Measurements from ENCODE around the gene IPO8.

The IPO8 gene

GRCh38 chr12:30701056-30701455 lies 5.4 kb upstream of the IPO8 start:
- no peak for TF ChIP-seq CTCF (IDR thresholded peaks at IDR 0.05; ENCODE audit: control insufficient read depth, insufficient read depth, low read depth, low read length, missing control alignments)
- no peak for DNase-seq (ENCODE audit: low read depth)
- H3K4me3 ChIP-seq (ENCODE audit: control insufficient read depth, low read depth, low read length) = no peak overlapping the region

GRCh38 chr12:30700216-30700900 lies 4.7 kb upstream of the IPO8 start:
- DNase-seq (ENCODE audit: low read depth) = no peak
- TF ChIP-seq CTCF (IDR thresholded peaks at IDR 0.05; ENCODE audit: control insufficient read depth, insufficient read depth, low read depth, low read length, missing control alignments) = no peak
- H3K4me3 ChIP-seq (ENCODE audit: control insufficient read depth, low read depth, low read length) = no peak overlapping the region

GRCh38 chr12:30698346-30698745 lies 2.7 kb upstream of the IPO8 start:
- no peak for TF ChIP-seq CTCF (IDR thresholded peaks at IDR 0.05; ENCODE audit: control insufficient read depth, insufficient read depth, low read depth, low read length, missing control alignments)
- DNase-seq (ENCODE audit: low read depth) = no peak
- H3K4me3 ChIP-seq (ENCODE audit: control insufficient read depth, low read depth, low read length) = no peak overlapping the region

- no peak for TF ChIP-seq CTCF (IDR thresholded peaks at IDR 0.05; ENCODE audit: control insufficient read depth, insufficient read depth, low read depth, low read length, missing control alignments)
- no peak overlapping the region for H3K4me3 ChIP-seq (ENCODE audit: control insufficient read depth, low read depth, low read length)
- no peak for DNase-seq (ENCODE audit: low read depth)
These were observed 1.3 kb upstream of the IPO8 start for GRCh38 chr12:30696943-30697342.

- DNase-seq (ENCODE audit: low read depth) = no peak
- no peak for TF ChIP-seq CTCF (IDR thresholded peaks at IDR 0.05; ENCODE audit: control insufficient read depth, insufficient read depth, low read depth, low read length, missing control alignments)
- H3K4me3 ChIP-seq (ENCODE audit: control insufficient read depth, low read depth, low read length) = no peak overlapping the region
These were observed 817 bp upstream of the IPO8 start for GRCh38 chr12:30696486-30696885.

GRCh38 chr12:30696103-30696408 lies 387 bp upstream of the IPO8 start:
- DNase-seq (ENCODE audit: low read depth) = no peak
- TF ChIP-seq CTCF (IDR thresholded peaks at IDR 0.05; ENCODE audit: control insufficient read depth, insufficient read depth, low read depth, low read length, missing control alignments) = no peak

More at GRCh38 chr12:30696103-30696408, 387 bp upstream of the IPO8 start:
- H3K4me3 ChIP-seq (ENCODE audit: control insufficient read depth, low read depth, low read length) = peak overlapping the region; percentile 72
